ENCODE measurements around the gene ATP2B3. TPM values are rescaled to one million over a fixed set of nuclear protein-coding genes. Genes with fewer than 3 reads are reported as not detected.

The ATP2B3 gene
- total RNA-seq: not detected in 2 replicates

GRCh38 chrX:153517423-153517822 is at the start of gene ATP2B3:
Gene ATP2B3, plus strand, starts transcription at chrX:153517642. Its CDS starts 18,606 bp downstream, at chrX:153536248.

GRCh38 chrX:153470411-153471363 is 46.8 kb upstream of the ATP2B3 start, which contains the start of gene HAUS7:
Gene HAUS7, minus strand, starts transcription at chrX:153470576. Its CDS starts 19 bp downstream, at chrX:153470557.

GRCh38 chrX:153494541-153495361 is 22.7 kb upstream of the ATP2B3 start, which contains the start of gene BGN:
Gene BGN, plus strand, starts transcription at chrX:153494980. Its CDS starts 9,652 bp downstream, at chrX:153504632.

GRCh38 chrX:153598541-153599191 is 81.2 kb downstream of the ATP2B3 start, which contains the start of gene CCNQ:
Gene CCNQ, minus strand, starts transcription at chrX:153599139. Its CDS starts 66 bp downstream, at chrX:153599073.

Other genes with a start within 250 kb of the ATP2B3 start
- gene PNMA6F, start 195.9 kb upstream of the ATP2B3 start, total RNA-seq: not detected in 2 replicates
- gene ZNF275, start 183.5 kb upstream of the ATP2B3 start, total RNA-seq: 7.8 and 8.1 TPM in 2 replicates
- gene PNMA6E, start 116.3 kb upstream of the ATP2B3 start, total RNA-seq: not detected in 2 replicates
- under 0.01 TPM in 2 replicates for gene ZFP92, start 106.2 kb upstream of the ATP2B3 start, total RNA-seq
- 1.5 and 2.7 TPM in 2 replicates for gene TREX2, start 71.6 kb upstream of the ATP2B3 start, total RNA-seq
- gene HAUS7, start 47.1 kb upstream of the ATP2B3 start, total RNA-seq: 23.5 and 26.0 TPM in 2 replicates
- gene BGN, start 22.7 kb upstream of the ATP2B3 start, total RNA-seq: 3.3 and 11.4 TPM in 2 replicates
- 28.7 and 33.4 TPM in 2 replicates for gene CCNQ, start 81.5 kb downstream of the ATP2B3 start, total RNA-seq
- gene DUSP9, start 129.6 kb downstream of the ATP2B3 start, total RNA-seq: under 0.01 TPM in 1 of 2 replicates, not detected in the other
- not detected in 2 replicates for gene PNCK, start 156.2 kb downstream of the ATP2B3 start, total RNA-seq
- 6.6 and 8.4 TPM in 2 replicates for gene SLC6A8, start 170.3 kb downstream of the ATP2B3 start, total RNA-seq
- 119 and 149 TPM in 2 replicates for gene BCAP31, start 206.7 kb downstream of the ATP2B3 start, total RNA-seq
- gene ABCD1, start 207.2 kb downstream of the ATP2B3 start, total RNA-seq: 8.4 and 8.8 TPM in 2 replicates
- gene PLXNB3, start 246.6 kb downstream of the ATP2B3 start, total RNA-seq: 4.4 and 4.9 TPM in 2 replicates